Measurements from ENCODE around the gene TNIK. TPM values are rescaled to one million over a fixed set of nuclear protein-coding genes. Genes with fewer than 3 reads are reported as not detected.

TNIK gene
- total RNA-seq, 1 donor from 2014 or later: 76.7 TPM

- no peak for DNase-seq
Measured at GRCh38 chr3:171416666-171417065, 43.5 kb downstream of the TNIK start.

DNA sequence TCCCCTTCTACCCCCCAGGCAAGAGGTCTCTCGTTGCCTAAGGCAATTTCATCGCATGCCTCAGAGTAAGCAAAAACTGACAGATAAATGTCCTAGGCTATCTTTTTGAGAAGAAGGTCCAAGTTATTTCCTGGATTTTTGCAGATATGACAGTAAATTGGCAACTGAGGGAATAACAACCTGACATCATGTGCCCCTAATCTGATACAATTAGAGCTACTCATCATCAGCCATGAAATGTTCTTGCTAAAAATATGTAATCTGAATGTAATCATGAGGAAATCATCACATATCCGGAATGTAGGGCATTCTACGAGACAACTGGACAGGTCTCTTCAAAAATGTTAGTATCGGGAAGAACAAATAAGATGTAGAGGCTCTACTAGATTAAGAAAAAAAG, 44.1 kb downstream of the TNIK start:
- DNase-seq: no peak

DNA sequence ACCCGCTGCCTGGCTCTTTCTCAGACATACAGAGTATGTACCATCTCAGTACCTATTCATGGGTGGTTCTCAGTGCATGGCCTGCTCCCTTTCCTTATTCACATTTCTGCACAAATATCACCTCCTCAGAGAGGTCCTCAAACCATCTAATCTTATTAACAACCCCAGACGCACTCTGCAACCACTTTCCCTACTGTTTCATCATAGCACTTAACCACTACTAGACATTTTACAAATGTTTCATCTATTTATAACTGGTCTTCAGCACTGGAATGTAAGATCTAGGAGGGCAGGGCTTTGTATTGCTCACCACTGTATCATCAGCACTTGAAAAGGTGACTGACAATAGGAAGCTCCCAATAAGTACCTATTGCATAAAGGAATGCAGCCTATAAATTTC, 45.1 kb downstream of the TNIK start:
- no peak for DNase-seq

DNA sequence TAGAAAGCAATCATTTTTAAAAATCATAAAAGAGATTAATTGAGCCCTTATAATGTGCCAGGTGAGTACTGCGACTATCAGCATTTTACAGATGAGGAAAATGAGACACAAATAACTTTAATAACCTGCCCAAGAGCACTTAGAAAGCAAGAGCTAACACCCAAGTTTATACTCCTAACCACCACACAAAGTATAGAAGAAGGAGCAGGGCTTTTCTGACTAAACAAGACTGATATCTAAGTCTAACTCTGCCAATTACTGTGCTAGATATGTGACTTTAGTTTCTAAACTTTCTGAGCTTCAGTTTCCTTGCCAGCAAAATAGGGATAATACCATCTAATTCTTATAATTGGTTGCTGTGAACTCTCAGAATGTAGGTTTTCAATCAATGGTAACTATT, 47.7 kb downstream of the TNIK start:
- no peak for DNase-seq

DNA sequence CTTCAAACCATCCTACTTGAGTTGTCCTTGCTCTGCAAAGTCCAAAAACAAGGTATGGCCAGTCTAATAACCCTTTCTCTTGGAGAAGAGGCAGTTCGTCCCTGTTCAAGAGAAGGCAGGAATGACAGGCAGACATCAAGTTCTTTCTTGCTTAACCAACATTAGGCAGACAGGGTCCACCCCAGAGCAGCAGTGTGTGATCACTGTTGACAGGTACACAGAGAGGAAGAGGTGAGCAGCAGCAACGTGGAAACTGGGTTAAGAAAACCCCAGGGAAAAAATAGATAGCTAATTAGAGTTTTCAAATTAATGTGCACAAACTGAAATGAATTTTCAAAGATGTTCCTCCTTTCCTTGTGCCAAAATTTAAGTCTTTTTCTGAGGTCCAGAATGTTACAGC, 48.2 kb downstream of the TNIK start:
- no peak for DNase-seq

DNA sequence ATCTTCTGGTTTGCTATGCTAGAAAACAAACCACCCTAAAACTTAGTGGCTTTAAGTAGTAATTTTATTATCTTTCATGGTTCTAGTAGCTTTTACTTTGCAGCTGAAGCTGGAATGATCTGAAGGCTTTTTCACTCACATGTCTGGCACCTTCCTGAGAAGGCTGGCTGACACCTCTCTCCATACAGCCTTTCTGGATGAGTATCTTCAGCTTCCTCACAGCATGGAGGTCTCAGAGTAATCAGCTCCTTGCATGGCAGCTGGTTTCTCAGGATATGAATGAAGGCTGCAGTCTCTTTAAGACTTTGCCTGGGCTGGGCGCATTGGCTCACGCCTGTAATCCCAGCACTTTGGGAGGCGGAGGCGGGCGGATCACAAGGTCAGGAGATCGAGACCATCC, 50.0 kb downstream of the TNIK start:
- DNase-seq: no peak

DNA sequence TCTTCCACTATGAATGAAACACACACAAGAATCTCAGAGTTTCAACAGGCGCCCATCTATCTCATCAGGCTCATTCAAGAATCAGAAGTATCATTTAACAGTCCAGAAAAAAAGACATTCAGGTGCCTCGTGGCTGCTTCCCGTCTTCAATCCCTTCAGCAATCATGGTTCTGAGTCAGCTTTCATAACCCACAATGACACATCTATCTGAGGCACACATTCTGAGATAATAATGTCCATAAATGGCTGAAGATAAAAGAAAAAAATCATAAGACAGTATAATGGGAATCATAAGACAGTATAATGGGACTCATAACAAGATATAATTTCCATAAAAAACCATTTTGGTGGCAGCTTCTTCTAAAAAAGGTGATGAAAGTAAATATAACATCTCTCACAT, 52.4 kb downstream of the TNIK start:
- DNase-seq: no peak

DNA sequence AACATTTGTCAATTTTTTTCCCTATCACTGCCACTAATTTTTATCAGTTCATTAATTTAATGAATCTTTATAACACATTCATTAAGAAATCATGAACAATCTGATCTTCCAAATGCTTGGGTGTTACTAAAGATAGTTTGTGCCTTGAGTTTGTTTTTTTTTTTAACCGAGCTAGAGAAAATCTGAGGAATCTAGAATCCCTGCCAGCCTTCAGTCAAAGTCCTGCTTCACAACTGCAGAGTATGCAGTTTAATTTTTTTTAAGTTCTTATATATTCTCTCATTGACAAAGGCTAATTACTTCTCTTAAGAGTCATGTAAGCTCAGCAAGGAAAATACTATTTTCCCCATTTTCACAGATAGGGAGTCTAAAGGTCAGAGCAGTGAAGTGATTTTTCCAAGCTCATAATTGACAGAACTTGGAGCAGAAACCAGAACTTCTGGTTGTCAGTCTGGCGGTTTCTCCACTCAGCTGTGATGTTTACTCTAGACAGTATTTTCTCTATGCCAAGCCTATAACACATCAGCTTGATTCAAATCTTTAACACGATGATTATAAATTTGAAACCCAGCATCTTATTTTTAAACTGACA, 55.7 kb downstream of the TNIK start:
- no peak for DNase-seq

DNA sequence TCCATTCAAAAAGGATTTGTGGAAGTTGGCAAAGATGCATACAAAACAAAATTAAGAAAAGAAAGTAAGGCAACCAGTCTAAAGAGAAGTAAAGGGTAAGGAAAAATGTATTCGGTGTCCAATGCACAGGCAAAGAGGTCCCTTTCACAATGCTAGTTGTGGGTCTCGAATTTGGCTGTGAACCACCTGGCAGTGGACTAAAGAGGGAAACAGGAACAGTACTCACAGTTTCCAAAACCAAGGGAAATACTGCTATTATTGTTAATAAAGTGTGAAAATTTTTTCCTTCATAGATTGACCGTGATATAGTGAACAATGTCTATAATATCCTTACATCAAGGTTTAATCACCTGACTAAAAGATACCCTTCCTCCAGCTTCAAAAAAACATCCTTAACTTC, 57.9 kb downstream of the TNIK start:
- no peak for DNase-seq

GRCh38 chr3:171401432-171401831, 58.8 kb downstream of the TNIK start:
- DNase-seq: no peak

GRCh38 chr3:171399842-171400241, 60.4 kb downstream of the TNIK start:
- no peak for DNase-seq

GRCh38 chr3:171398343-171398742, 61.9 kb downstream of the TNIK start:
- DNase-seq: no peak

GRCh38 chr3:171397089-171397488, 63.1 kb downstream of the TNIK start:
- DNase-seq: no peak

DNA sequence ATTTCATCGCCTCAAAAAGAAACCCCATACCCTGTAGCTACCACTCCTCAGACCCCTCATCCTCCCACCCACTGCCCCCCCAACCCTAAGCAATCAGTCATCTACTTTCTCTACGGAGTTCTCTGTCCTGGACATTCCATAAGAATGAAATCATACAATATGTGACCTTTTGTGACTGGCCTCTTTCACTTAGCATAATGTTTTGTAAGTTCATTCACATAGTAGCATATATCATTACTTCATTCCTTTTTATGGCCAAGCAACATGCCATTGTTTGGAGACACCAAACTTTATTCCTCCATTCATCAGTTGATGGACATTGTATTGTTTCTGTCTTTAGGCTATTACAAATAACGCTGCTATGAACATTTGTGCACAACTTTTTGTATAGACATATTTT, 64.2 kb downstream of the TNIK start:
- no peak for DNase-seq

- no peak for DNase-seq
Measured at GRCh38 chr3:171393032-171393744, 67.0 kb downstream of the TNIK start.

DNA sequence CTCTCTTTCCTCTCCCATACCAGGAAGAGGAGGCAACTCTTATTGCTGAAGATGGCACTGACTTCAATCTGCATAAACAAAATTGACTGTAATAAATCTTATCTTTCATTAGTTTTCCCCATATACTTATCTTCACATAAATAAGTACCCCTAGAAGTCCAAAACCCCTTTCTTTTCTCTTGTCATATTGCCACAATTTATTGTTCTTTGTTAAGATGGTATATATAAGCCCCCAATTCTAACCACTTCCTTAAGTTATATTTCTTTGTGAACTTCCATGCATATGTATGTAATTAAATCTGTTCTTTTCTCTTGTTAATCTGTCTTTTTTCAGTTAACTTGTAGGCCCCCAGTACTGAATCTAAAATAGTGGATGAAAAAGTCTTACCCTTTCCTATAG, 68.8 kb downstream of the TNIK start:
- no peak for DNase-seq

DNA sequence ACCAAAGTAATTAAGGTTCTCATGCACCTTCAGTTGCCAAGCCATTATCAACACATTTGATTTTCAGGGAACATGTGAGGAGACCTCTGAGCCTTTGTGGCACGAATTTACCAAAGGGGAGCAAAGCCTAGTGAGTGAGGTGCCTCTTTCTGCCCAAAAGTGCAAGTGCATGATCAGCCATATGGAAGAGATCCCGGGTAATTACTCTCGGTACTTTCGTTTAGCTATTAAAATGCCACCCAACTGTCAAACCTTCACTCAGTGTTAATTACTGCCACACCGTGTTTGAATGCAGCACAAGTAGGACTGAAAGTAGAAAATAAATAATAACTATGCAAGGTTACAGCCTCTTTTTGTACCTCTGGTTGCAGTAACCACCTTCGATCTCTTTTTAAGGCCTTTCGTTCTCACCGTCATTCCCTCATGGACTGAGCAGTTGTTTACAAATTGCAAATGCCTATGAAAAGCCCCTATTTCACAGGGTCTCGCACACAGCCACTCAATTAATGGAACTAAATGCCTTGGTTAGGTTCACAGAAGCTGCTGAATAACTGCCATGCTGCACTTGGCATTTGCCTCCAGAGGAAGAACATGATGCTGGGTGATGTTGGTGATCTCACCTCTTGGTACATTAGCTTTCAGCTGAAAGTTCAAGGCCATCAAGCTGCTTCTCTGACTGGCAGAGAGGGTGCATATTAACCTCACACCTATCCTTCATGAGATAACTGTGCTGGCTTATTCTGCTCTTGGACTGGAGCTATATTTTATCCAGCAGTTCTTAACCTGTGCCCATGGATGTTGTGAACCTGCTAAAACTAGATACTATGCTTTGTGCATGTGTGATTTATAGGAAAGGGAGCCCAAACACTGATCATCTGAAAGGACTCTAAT, 69.9 kb downstream of the TNIK start:
- no peak for DNase-seq

DNA sequence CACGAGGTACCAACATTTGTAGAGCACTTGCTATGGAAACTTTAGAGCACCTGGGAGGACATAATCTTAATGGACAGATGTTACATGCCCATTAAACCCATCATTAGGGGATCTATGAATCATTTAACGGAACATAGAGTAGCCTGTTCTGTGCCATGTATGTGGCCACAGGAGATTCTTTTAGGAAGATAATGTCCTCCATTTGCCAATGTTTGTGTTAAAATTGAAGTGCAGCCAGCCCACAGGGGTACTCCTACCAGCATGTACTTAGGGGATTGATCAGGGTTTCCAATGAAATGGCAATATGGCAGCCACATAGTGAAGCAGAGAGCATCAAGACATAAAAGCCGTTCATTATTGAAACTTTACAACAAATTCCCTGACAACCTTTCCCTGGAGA, 70.7 kb downstream of the TNIK start:
- DNase-seq: no peak

DNA sequence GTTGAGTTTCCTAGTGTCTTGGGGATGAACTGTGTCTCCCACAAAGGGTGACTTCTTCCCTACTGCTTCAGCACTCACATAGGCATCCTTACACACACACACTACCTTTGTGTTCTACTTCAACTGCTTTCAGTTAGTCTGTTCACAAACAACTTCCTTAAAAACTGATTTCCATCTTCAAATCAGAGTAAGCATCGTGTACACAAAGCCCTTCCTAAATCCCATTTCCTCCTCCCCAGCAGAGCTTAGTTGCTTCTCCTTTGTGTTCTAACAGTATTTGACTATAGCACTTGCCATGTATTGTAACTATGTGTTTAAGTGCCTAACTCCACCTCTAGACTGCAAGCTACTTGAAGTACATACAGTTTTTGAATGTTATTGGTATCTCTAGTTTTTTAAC, 71.7 kb downstream of the TNIK start:
- DNase-seq: no peak

- DNase-seq: no peak
Measured at GRCh38 chr3:171387062-171387461, 73.1 kb downstream of the TNIK start.

DNA sequence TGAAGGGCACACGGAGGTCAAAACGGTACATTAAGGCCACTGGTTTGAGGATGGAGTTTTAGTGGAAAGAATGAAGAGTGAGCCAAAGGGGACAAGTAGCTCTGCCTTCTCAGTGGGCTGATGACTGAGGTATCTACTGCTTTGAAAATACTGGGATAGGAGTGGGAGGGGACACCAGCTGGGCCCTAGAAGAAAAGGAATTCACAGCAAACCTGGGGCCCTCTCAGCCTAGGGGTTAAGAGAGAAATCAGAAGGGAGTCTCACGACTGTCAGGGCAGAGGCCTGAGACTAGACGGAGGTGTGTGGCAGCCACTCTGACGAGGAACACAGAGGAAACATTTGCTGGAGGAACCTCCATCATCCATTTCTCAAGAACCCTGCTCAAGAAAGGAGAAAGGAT, 75.1 kb downstream of the TNIK start:
- DNase-seq: no peak

DNA sequence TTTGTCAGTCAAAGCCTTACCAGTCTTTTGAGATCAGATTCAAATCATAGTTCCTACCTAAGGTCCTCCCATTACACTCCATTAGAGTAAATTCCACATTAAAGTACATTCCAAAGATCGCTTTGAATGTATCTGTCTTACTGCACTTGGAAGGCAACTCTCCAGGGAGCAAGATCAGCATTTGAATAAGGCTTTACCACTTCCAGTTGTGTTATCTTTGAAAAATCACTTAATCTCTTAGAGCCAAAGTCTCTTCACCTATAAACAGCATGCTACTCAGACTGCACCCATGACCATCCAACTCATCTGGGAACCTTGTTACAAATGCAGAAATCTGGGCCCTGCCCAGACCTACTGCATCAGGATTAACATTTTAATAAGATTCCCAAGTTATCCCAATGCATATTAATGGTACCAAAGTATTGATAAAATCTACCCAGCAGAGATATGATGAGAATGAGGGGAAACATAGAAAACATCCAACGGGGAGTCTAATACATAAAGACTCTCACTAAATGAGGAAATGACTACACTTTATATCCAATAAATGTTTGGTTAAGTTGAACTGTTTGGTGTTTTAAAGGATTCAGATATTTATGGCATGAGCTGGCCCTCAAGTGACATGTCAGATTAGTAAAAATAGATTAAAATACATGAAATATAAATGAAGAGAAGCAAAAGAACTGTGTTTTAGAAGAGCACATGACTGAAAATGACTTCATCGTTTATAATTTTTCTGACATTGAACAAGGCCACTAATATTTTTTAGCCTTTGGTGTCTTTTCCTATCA, 75.9 kb downstream of the TNIK start:
- no peak for DNase-seq
